Hematopoietic multipotent progenitor cell treated with erythropoietin and hydrocortisone succinate and interleukin-3 and kit ligand, for 15 days (in vitro differentiated cells): ENCODE measurements around the gene RYR3.
A peak's percentile ranks its signal among the peaks of the same experiment; 100 is the strongest.

ENCODE experiments used
- DNase-seq: peaks from one replicate; pipeline ENCODE4 v3.0.0-alpha.2; 2015; ENCODE audit warnings: low spot score

The RYR3 gene

DNA sequence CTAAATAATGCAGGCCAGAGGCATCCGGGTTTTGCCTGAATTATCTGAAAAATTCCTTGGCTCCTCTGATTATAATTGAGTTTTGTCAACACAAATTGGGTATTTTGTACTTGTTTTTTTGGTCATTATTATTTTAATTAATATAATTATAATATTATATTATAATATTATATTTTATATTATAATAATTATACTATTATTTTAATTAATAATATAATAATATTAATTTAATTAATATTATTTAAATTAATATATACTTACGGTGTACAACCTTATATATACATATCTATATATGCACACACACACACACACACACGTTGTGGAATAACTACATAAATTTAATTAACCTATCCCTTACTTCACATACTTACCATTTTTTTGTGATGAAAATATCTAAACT is 73.5 kb downstream of the RYR3 start:
- no peak for DNase-seq

DNA sequence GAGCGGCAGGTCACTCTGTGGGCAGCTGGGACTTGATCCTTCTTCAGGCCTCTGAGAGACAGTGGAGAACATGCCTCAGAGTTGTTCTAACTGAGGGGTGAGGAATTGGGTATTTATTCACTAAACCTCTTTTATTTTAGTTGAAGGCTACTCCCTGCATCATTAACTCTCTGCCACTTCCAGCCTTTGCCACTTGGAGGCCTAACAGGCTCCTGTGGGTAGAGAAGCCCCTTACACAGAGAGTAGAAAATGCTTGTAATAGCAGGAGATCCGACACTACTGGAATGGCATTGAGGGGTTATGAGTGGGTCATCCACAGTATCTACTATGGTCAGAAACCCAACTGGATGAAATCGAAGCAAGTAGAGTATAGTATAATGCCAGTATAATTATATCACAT is 81.7 kb downstream of the RYR3 start:
- DNase-seq = no peak

DNA sequence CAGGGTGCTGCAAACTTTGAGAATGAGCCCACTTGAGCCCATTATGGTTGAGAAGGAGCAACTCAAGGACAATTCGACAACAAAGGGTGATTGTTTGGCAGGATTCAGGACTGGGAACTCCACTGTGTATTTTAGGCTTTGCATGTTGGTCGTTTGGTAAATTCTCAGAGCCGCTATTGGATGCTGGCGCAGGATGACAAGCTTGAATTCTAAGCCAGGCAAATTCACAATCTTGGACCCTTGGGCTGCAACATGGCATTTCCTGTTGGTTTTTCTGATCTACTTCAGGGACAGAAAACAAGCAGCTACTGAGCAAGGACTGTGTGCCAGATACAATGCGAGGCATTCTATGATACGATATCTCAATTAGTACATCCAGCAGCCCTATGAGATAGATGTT is 82.8 kb downstream of the RYR3 start:
- no peak for DNase-seq

DNA sequence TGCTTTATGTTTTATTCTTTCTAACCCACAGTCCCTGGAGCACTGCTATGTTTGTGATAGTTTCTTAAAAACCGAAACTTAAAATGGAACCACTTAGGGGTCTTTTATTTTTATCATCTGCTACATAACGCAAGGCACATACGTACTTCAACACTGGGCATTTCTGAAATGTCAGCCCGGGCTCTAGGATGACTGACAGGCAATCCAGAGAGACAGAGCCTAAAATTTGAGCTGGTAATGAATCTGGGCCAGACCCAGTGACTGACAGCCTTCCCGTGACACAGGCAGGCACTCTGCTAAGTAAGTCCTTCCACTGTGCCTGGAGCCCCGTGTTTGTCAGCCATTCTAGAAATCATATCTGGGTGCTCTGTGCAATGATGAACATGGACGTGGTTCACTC is 84.6 kb downstream of the RYR3 start:
- DNase-seq = no peak

DNA sequence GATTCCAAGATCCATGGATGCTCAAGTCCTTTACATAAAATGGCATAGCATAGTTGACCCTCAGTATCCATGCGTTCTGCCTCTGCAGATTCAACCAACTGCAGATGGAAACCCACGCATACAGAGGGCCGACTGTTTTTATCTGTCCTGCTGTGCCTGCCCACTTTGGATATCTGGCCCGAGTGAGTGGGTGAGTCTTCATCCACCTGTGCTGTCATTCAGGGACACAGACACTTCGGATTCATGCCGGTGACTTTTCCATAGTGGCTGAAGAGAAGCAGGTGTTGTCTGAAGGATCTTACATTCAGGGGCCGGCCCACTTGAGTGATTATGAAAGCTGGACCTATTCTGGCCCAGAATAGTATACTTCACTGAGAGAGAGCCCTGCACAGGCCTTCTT is 85.1 kb downstream of the RYR3 start:
- DNase-seq = no peak

DNA sequence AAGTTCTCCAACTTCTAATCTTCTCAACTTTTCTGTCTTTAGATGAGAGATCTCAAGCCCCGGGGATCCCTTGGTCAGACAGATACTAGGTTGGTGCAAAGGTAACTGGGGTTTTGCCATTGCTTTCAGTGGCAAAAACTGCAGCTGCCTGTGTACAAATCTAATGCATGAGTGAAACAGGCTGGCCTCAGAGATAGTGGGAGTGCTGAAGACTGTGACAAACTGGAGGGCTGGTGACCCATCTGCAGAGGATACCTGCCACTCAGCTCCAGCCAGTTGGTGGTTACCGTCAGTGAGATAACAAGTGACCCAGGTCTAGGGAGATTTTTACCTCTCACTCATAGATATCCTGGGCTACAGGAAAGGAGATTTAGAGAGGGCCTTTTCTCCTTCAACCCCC is 85.7 kb downstream of the RYR3 start:
- DNase-seq = no peak

DNA sequence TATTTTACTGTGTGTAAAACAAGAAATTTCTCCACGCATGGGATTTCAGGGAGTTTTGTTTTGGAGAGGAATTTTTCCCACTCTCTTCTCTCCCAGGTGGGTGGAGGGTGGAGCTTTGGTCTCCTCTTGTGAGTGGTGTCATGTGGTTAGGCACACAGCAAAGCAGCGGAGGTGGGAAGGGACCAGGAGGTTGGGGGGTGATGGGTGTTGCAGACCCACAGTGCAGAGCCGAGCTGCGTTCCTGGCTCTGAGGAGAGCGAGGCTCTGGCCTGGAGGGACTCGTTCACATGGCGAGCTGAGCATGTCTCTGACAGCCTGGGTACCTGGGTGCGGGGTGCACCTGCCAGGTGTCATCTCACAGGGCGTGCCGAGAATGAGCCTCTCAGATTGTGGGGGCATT is 87.8 kb downstream of the RYR3 start:
- no peak for DNase-seq

DNA sequence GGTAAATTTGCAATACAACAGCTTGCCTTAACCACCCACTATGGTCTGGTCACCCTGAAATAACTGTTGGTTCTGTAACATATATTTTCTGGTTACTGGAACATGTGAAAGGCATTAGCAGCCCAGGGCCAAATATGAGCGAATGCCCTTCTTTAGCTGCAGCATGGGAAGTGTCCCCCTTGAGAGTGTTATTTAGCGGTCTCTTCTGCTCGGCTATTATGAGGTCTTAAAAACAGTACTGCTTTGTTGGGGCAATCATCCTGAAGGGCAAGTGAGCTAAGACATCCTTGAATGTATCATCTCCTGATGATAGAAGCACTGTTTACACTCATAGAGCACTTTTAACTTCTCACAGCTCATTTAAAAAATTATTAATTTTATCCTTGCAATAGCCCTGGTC is 90.2 kb downstream of the RYR3 start:
- DNase-seq = no peak

DNA sequence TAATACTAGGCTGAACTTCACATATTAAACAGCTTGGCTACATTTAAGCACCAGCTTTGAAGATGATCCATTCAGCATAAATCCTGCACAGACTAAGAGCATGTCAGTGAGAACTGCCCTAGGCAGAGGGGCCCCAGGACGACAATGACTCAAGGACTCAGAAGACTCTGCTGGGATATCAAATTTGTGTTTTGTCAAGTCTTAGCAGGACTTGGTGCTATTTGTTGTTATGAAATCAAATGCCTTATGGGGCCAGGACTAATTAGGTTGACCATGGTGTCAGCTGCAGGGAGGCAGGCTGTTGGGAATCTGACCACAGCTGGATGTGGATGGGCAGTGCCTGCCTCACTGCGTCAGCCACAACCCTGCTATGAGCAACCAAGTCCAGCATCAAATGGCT is 91.8 kb downstream of the RYR3 start:
- no peak for DNase-seq

DNA sequence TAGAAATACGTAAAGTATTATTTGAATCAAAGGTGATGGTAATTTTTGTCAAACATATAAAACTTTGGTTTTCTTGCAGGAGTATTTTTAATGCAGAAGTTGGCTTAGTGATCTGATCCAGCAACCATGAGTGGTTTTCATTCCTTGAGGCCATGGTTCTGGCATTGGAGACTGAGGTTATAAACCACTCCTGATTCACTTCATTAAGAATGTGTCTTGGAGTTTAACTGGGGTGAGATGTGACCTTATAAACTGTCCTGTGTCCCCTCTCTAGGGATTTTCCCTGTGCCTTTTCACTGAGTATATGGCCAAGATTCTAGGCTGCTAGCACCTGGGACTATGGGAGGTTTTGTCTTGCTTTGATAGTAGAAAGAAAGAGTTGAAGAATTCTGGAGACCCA is 94.3 kb downstream of the RYR3 start:
- DNase-seq = no peak

DNA sequence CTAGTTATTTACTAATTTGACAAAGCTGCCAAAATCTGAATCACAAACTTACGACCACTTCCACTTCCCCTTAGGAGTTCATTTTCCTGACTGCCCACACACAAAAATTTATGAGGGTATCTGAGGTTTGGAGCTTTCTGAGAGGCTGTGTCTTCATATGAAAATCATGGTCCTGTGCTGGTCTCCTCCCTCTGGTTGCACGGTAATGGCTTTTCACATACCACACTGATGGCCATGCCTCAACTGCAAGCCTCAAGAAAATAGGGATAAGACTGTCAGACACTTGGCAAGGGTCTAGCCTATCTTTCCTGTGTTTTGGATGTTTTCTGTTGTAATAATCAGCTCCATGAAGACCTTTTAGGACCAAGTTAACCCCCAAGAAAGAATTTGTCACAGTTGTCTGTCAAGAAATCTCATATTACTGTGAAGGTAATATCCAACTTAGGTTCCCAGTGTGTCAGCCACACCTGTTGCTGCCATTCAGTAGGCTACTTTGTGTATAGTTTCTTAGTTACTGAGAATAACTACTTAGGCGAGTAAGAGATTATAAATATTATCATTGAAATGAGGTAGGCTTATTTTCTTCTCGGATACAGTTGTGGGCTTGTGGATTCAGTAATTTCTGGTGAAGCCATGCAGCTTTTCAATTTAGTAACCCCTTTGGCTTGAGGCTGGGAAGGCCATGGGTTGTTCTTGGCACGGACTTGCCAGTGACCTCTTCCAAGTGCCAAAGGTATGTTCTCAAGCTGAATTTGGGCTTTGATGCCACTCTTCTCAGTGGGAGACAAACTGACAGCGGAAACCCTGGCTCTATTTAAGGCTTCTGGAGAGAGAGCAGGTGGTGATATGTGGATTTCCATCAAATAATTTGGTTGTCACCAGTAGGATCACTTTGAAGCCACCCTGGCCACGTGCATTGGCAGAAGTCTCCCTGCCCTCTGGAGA is 101.1 kb downstream of the RYR3 start:
- no peak for DNase-seq

DNA sequence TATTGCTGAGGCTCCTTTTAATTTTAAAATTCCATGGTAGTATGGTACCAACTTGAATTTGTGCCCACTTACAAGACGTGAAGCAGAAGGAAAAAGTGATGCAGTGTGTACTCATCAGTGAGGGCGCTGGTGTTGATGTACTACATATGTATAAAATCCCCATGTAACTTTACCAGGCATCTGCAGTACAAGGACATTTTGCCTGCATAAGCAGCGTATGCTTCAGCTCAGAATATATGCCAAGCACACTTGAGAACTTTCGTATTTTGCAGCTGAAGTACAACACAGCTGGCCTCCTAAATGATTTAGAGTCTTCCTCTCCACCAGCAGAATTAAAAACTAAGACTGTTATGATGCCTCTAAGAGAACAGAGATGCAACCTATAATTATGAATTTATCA is 108.9 kb downstream of the RYR3 start:
- DNase-seq = no peak

DNA sequence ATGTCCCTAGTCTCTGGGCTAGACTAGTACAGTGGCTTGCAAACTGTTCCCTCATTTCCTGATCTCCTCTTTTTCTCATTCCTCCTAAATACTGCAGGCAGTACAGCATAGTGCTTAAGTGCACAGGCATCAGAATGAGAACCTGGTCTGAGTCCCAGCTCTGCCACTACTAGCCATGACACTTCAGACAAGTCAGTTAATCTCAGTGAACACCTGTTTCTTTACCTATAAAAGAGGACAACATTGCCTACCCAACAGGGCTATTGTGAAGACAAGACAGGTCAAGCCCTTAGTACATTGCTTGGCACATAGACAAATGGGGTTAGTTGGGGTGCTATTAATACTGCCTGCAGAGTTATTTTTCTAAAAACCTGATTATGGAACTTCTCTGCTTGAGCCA is 113.3 kb downstream of the RYR3 start:
- no peak for DNase-seq

DNA sequence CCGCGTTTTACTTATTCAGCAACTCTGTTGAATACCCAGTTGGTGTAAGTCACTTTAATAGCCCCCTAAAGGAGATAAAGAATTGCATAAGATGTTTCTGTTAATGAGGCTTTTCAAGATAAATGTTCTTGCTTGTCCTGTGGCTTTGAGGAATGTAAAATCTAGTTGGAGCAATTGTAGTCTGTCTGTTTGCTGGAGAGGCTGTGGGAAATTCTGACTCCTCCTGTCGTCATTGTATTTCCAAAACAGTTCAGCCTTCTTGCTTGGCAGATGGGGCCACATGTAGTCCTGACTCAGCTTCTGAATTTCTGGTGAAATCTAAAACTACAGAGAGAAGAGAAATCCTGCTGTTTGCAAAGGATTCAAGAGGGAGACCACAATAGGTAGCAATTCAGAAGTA is 114.4 kb downstream of the RYR3 start:
- DNase-seq = no peak

DNA sequence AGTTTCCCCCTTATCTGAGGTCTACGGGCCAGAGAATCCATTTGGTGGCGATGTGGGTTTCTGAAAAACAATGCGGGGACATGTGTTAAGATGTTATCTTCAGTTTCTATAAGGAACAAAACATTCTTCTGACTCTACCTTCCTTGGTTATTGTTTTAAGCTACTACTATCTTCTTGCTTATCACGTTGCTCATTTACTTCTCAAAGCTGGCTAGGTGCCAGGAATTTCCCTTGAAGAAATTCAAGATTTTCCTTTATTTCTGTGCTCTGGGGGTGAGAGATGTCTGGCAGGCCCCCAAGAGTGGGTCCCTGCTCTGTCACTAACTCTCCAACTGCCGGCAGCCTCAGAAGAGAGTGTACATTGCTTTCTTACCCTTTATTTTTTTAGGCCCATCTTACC is 119.8 kb downstream of the RYR3 start:
- DNase-seq = no peak

DNA sequence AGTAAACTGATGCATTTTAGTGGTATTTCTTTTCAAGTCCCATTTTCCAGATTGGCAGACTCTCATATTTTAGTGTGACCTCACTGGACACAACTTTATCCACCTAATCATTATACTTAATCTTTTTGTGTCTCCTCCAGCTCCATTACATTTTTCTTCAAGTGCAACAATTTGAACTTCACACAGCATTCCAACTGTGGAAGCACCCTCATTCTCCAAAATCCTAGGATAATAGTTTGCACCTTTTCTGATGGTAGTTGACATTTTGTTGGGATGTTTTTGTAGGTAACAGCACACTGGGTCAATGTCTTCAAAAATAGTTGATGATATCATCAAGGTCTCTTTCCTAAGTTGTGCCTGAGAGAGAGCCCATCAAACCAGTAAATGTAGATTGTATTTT is 123.1 kb downstream of the RYR3 start:
- DNase-seq = no peak

DNA sequence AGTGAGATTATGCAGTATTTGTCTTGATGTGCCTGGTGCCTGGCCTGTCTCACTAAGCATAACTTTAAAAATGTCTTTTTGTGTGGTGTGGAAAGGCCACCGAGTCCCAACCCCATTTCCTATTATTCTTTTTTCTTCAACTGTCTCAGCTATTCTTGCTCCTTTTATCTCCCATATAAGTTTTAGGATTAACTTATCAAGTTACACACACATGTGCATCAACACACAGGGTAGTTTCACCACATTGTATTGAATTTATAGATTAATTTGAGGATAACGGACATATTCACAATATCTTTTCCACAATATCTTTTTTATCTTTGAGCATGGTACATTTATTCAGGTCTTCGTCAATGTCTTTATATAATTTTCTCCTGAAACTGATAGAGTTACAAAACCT is 127.6 kb downstream of the RYR3 start:
- DNase-seq = no peak

DNA sequence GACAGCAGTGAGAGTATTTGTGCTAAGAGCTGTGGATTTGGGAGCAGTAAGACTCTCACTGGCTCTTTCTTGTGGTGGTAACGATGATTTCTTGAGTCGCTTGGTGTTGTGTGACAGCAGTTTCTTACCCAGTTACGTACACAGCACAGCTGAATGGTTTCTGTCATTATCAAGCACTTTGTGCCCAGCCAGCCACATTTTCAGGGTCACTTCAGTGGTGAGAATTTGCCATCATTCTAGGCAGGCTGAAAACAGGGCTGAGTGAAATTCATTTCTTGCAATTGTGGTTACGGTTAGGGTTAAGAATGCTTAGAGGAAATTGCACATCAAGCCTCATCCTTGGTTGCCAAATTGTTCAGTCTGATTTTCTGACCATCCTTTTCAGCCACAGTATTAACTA is 130.1 kb downstream of the RYR3 start:
- DNase-seq = peak; percentile 10

DNA sequence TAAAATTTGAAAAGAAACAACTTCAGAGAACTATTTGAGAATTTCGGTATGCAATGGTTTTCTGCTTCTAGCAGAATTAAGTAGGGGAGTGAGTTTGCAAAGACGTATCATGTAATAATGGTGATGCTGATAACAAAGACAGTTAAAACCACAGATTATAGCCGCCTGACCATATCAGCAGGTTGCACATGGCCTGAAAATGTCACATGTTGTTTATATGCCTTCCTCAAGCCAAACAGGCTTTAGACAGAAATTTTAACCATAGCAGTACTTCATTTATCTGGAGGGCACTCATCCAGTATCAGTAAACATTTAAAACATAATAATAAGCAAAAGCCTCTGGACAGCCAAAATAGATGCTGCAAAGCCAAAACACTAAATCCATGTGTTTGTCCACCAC is 131.7 kb downstream of the RYR3 start:
- DNase-seq = peak; percentile 69

DNA sequence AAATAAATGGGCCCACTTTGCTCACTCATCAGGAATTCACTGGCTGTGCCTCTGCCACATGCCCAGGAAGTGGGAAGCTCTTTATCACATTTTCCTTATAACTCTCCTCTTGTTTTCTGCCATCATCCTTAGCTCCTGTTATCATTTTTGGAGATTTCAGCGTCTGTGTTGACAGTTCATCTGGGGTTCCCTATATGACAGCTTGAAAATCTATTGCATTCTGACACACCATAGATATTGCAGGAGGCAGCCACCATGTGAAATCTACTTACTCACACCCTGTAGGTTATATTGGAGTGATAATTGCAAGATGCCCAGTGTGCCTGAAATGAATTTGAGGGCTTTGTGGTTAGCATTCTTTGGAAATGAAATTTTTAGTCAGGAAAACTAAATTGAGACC is 132.9 kb downstream of the RYR3 start:
- DNase-seq = peak; percentile 22

DNA sequence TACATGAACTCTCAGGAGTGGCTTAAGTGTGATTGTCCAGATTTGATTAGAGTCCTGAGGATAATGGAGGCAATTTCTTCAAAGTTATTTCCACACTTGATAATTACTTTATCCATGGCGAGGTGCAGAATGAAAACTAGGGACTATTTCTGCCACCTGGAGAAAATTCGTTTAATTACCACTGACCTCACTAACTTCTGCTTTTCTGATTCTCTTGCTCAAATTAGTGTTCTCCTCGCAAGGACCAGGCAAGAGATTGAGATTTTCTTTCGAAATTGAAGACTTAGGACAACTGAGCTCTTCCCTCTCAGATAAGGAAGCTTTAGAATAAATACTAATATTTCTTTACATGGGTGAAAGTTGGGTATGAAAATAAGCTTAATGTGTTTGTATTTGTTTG is 135.2 kb downstream of the RYR3 start:
- no peak for DNase-seq

DNA sequence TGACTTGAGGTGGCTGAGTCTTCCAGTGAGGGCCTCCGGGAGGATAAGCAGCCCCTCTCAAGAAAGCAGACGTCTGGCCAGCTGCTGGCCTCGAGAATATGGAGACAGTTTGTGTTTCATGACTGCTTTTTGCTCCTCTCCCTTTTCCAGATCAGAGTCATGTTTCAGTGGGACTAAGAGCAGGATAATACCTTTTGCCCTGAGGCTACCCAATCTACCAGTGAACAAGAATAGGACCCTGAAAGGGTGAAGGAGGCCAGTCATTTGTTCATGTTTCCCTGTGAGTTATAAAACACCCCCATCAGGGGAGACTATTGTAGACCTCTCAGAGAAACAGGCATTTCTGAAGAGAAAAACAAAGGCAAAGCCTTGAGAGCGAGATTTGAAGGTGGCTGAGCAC is 137.4 kb downstream of the RYR3 start:
- DNase-seq = no peak

DNA sequence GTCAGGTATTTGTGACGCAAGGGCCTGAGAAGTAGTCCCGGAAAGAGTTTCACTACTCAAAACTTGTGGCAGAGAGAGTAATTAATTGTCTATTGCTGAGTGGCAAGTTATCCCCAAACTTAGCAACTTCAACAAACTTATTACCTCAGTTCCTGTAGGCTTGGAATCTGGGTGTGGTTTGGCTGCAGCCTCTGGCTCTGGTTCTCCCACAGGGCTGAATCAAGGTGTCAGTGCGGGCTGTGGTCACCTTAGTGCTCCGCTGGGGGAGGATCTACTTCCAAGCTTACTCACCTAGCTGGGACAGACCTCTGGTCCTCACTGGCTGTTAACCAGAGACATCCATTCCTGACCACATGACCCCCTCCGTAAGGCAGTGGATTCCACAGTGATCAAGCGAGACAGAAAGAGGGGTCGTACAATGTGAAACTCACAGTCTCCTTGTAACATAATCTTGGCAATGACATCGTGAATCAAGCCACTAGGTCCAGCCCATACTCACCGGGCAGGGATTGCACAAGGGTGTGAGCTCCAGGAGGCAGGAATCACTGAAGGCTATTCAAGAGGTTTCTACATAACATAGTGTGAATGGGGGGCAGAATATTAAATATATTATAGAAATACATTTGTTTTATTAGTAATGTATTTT is 138.3 kb downstream of the RYR3 start:
- DNase-seq = no peak

DNA sequence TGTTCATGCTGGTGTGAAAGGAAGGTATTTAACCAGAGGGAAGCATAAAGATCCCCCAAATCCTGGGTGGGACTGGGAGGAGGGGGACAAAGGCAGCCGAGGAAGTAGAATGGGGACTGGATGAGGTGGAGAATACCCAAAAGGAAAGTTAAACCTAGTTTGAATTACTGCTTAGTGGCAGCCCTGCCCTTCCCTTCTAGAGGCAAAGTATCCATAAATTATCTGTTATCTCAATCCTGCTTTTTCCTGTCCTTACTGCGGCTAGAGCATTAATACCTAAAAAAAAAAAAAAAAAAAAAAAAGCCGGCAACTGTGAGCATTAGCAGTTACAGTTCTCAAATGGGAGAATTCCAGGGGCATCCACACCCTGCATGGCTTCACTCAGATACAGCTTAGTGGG is 139.0 kb downstream of the RYR3 start:
- no peak for DNase-seq
